Erythroblast (primary cell): ENCODE data around the gene CILP2.

Experiments used
- GATA1 ChIP-seq: IDR thresholded peaks from 2 replicates; pipeline ENCODE4 v1.6.1; 2011; ENCODE audit warnings: low read depth, mild to moderate bottlenecking, control low read depth, low read length, moderate library complexity
- POLR2A ChIP-seq: IDR thresholded peaks from 2 replicates; pipeline ENCODE4 v1.6.1; 2011; ENCODE audit warnings: mild to moderate bottlenecking, low read length

GRCh38 chr19:19542507-19542906, 4.4 kb downstream of the CILP2 start:
- TF ChIP-seq POLR2A: no peak
- TF ChIP-seq GATA1: no peak
